ENCODE results near the gene HNRNPA1. TPM values are rescaled to one million over a fixed set of nuclear protein-coding genes. Genes with fewer than 3 reads are reported as not detected.

Gene HNRNPA1
- total and polyA plus RNA-seq, 2 of the 4 experiments (the other 2 are of a cell fraction) = 747 to 1,409 TPM

GRCh38 chr12:54321363-54321762 lies 40.8 kb downstream of the HNRNPA1 start:
- Histone ChIP-seq H4K20me1 (ENCODE audit: insufficient read depth, low read length) (no peaks in the 10 kb centered on the region), H3K36me3 (ENCODE audit: control insufficient read depth, insufficient read depth, low read length) (no peaks in the 10 kb centered on the region), H2AK9ac (replicated peaks; ENCODE audit: low read depth, low read length, poor library complexity) (no peak overlapping the region), H3K79me1 (ENCODE audit: low read depth in 1 of 2, low read length in 2 of 2) (peaks cover 3 to 10% of the 10 kb centered on the region in 2 experiments; a peak in 2 of 4 replicates), H3K4me3 (ENCODE audit: insufficient read depth, low read depth, low read length) (no peak overlapping the region), H2BK15ac (ENCODE audit: low read depth, low read length) (no peak overlapping the region), H3K9me3 (ENCODE audit: control insufficient read depth, insufficient read depth, low read length) (no peaks in the 10 kb centered on the region), H3K4me1 (ENCODE audit: control insufficient read depth, insufficient read depth, low read length) (no peaks in the 10 kb centered on the region), H4K8ac (ENCODE audit: low read depth in 2 of 2, low read length in 2 of 2) (no peak overlapping the region), H3K4ac (ENCODE audit: low read depth, low read length) (no peak overlapping the region), H2BK20ac (ENCODE audit: low read depth, low read length) (no peak overlapping the region), H3K18ac (ENCODE audit: low read depth, low read length) (no peak overlapping the region), H4K91ac (ENCODE audit: insufficient read depth, low read depth, low read length) (no peak overlapping the region), H2AK5ac (ENCODE audit: low read depth, low read length) (no peak overlapping the region), H3K27me3 (ENCODE audit: control insufficient read depth, insufficient read depth, low read length) (peaks cover 2% of the 10 kb centered on the region; the same call in 1 of the 2 replicates), H3K4me2 (ENCODE audit: low read depth, low read length) (no peak overlapping the region), H3K27ac (ENCODE audit: insufficient read depth, low read length) (no peak overlapping the region), H3K9me1 (ENCODE audit: insufficient read depth, low read length) (0 out of 2 replicates have a peak, but pooled peaks cover 3% of the 10 kb centered on the region), H2BK120ac (ENCODE audit: low read depth, low read length) (no peak overlapping the region), H2BK5ac (ENCODE audit: low read depth, low read length, poor library complexity, severe bottlenecking) (no peak overlapping the region), H3K23ac (ENCODE audit: low read depth, low read length) (no peak overlapping the region), H3K14ac (replicated peaks; ENCODE audit: low read depth, low read length) (no peak overlapping the region), H4K5ac (ENCODE audit: low read depth, low read length) (no peak overlapping the region), H3K56ac (ENCODE audit: extremely low read depth, insufficient read depth, low read length) (no peak overlapping the region), H2AFZ (replicated peaks; ENCODE audit: low read length, poor library complexity) (no peak overlapping the region), H3K9ac (ENCODE audit: low read depth, low read length) (no peak overlapping the region)
- in situ Hi-C loops (cut with MboI; ENCODE audit: low sequenced_read_pairs) (no loop called here), intact Hi-C loops (cut with micrococcal nuclease) (no loop called here), dilution Hi-C loops (cut with HindIII; ENCODE audit: low sequenced_read_pairs, unreplicated experiment) (no loop called here)
- BruUV-seq (replicated peaks) = no TSS peak
- CTCF ChIA-PET = interaction anchor here (0.6 to 1.5 kb wide), 3 partner anchors 15 to 317 kb away, joined by 3 to 4 read pairs (median 4); no protein-coding TSS in a partner anchor
- 40% methylated on average over 1 of the region's 5 CpGs; no CpG with 5 or more reads in 1 of the 2 experiments for WGBS, 2 experiments (ENCODE audit: extremely low coverage in 2 of 2, insufficient read length in 1 of 2)
- DNase-seq = no peak
- no peak for ATAC-seq (ENCODE audit: low read depth)
- no peak for TF ChIP-seq FOS (IDR thresholded peaks at IDR 0.05; ENCODE audit: low read depth, low read length)
- POLR2A ChIA-PET (ENCODE audit: unreplicated experiment) = no interaction called here

Measured in IMR-90 (cell line).